ENCODE measurements around the gene MYL5.
A peak's percentile ranks its signal among the peaks of the same experiment; 100 is the strongest.
"Not testable (repeated sequence)": the region's sequence is repeated elsewhere in the genome, so short reads cannot be mapped to it uniquely, and the experiment has no call there.

Gene MYL5

DNA sequence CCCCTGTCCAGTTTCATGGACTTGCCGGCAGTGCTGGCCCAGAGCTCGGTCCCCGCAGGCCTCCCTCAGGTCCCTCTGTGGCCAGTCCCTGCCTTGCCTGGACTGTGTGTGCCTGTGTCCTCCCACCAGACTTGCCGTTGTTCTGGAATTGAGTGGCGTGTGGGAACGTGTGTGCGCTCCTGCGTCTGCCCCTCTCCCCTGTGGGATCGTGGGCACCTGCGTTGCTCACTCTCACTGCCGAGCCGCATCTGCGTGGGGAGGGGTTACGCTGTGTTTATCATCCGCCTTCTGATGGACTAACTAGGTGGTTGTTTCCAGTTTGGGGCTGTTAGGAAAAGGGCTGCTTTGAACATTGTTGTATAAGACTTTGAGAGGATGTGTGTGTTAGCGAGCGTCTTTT, 52.5 kb downstream of the MYL5 start:
- no peak for TF ChIP-seq CTCF (IDR thresholded peaks at IDR 0.05; ENCODE audit: low read depth, low read length)

DNA sequence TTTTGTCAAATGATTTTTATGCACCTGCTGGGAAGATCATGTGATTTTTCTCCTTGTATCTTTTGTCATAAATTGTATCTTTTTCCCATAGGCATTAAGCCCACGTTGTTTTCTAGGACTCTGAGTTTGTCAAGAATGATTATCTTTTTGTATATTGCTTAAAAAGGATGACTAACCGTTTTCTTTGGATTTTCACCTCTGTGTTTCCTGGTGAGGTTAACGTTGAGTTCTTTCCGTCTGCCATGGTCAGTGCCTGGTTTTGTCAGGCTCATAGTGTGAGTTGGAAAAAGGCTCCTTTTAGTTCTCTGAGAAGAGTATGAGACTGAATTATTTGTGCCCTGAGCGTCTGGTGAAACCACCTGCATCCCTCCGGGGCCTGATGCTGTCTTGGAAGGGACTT, 53.2 kb downstream of the MYL5 start:
- TF ChIP-seq CTCF (IDR thresholded peaks at IDR 0.05; ENCODE audit: low read depth, low read length) = no peak
- peak in 1 of 2 donors; percentile 40 for DNase-seq (ENCODE audit: low read depth in 2 of 2)
- H3K4me3 ChIP-seq (replicated peaks in 1 of 2; ENCODE audit: low read depth in 2 of 2, low read length in 2 of 2) = no peak overlapping the region

More for the DNA sequence above, 52.5 kb downstream of the MYL5 start:
- no peak overlapping the region for H3K4me3 ChIP-seq (replicated peaks in 1 of 2; ENCODE audit: low read depth in 2 of 2, low read length in 2 of 2)
- no peak for DNase-seq (ENCODE audit: low read depth in 2 of 2)

- no peak for TF ChIP-seq CTCF (IDR thresholded peaks at IDR 0.05; ENCODE audit: low read depth, low read length)
- no peak for DNase-seq (ENCODE audit: low read depth in 2 of 2)
Observed at GRCh38 chr4:729336-730315, 55.3 kb downstream of the MYL5 start.

DNA sequence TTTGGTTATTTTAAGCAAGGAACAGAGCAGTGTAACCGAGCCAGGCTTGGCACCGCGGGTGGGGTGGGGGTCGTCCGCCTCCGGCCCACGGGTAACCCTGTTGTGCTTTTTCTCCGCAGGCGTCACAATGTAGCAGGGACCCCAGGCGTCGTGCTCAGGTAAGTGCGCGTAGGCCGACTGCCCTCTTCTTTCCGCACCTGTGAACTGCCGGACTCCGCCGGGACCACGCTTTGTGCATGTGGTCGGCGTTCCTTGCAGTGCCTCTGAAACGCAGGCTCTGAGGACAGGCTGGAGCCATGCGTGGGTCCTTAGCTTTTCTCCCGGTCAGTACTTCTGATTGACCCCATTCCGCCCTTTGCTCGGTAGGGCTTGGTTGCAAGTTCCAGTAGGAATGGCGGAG, 56.2 kb downstream of the MYL5 start:
- no peak for TF ChIP-seq CTCF (IDR thresholded peaks at IDR 0.05; ENCODE audit: low read depth, low read length)
- H3K4me3 ChIP-seq (replicated peaks in 1 of 2; ENCODE audit: low read depth in 2 of 2, low read length in 2 of 2) = no peak overlapping the region
- DNase-seq (ENCODE audit: low read depth in 2 of 2) = no peak

More at GRCh38 chr4:729336-730315, 55.3 kb downstream of the MYL5 start:
- H3K4me3 ChIP-seq (replicated peaks in 1 of 2; ENCODE audit: low read depth in 2 of 2, low read length in 2 of 2) = no peak overlapping the region

GRCh38 chr4:730946-731904, 56.9 kb downstream of the MYL5 start:
- DNase-seq (ENCODE audit: low read depth in 2 of 2); H3K4me3 ChIP-seq (replicated peaks in 1 of 2; ENCODE audit: low read depth in 2 of 2, low read length in 2 of 2): not testable (repeated sequence)
